ENCODE results near the gene UHRF1.
"Not testable (repeated sequence)": the region's sequence is repeated elsewhere in the genome, so short reads cannot be mapped to it uniquely, and the experiment has no call there.

Gene UHRF1

GRCh38 chr19:4923276-4923747 lies 14.0 kb downstream of the UHRF1 start:
- Histone ChIP-seq H3K4me3 (ENCODE audit: low read length) (no peak overlapping the region), H3K27ac (ENCODE audit: low read depth, low read length) (no peak overlapping the region), H3K4me1 (ENCODE audit: control insufficient read depth, insufficient read depth, low read length) (no peaks in the 10 kb centered on the region), H3K9ac (ENCODE audit: low read length) (no peak overlapping the region), H3K27me3 (ENCODE audit: control insufficient read depth, insufficient read depth, low read length) (no peaks in the 10 kb centered on the region), H3K36me3 (ENCODE audit: control insufficient read depth, insufficient read depth, low read length) (no peaks in the 10 kb centered on the region)

DNA sequence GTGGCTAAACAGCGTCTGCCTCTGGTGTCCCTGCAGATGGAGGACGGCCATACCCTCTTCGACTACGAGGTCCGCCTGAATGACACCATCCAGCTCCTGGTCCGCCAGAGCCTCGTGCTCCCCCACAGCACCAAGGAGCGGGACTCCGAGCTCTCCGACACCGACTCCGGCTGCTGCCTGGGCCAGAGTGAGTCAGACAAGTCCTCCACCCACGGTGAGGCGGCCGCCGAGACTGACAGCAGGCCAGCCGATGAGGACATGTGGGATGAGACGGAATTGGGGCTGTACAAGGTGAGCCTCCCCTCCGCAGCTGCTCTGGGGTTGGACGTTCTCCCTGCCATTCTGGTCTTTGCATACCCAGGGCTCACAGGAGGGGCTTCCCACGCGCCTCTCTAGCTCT lies 19.9 kb downstream of the UHRF1 start:
- Histone ChIP-seq H3K4me3 (ENCODE audit: low read length) (no peak overlapping the region), H3K4me1 (ENCODE audit: control insufficient read depth, insufficient read depth, low read length) (no peaks in the 10 kb centered on the region), H3K27ac (ENCODE audit: low read depth, low read length) (no peak overlapping the region), H3K9ac (ENCODE audit: low read length) (no peak overlapping the region), H3K36me3 (ENCODE audit: control insufficient read depth, insufficient read depth, low read length) (no peaks in the 10 kb centered on the region), H3K27me3 (ENCODE audit: control insufficient read depth, insufficient read depth, low read length) (no peaks in the 10 kb centered on the region)

DNA sequence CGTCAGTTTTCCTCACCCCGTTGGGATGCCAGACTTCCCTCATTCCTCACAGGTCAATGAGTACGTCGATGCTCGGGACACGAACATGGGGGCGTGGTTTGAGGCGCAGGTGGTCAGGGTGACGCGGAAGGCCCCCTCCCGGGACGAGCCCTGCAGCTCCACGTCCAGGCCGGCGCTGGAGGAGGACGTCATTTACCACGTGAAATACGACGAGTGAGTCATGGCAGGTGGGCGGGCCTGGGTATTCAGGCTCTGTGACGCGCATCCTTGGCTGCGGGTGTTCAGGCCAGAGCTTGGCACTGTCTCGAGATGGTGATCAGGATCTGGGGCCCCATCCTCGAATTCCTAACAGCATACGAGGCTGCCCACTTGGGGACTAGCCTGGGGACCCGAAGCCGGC lies 21.4 kb downstream of the UHRF1 start:
- no peak overlapping the region for H3K9ac ChIP-seq (ENCODE audit: low read length)
- no peaks in the 10 kb centered on the region for H3K4me1 ChIP-seq (ENCODE audit: control insufficient read depth, insufficient read depth, low read length)
- H3K27ac ChIP-seq (ENCODE audit: low read depth, low read length), result no peak overlapping the region
- H3K27me3 ChIP-seq (ENCODE audit: control insufficient read depth, insufficient read depth, low read length), result no peaks in the 10 kb centered on the region
- H3K36me3 ChIP-seq (ENCODE audit: control insufficient read depth, insufficient read depth, low read length), result no peaks in the 10 kb centered on the region
- no peak overlapping the region for H3K4me3 ChIP-seq (ENCODE audit: low read length)

- H3K9ac ChIP-seq (ENCODE audit: low read length), result no peak overlapping the region
- H3K27me3 ChIP-seq (ENCODE audit: control insufficient read depth, insufficient read depth, low read length), result no peaks in the 10 kb centered on the region
- H3K27ac ChIP-seq (ENCODE audit: low read depth, low read length), result no peak overlapping the region
- no peaks in the 10 kb centered on the region for H3K4me1 ChIP-seq (ENCODE audit: control insufficient read depth, insufficient read depth, low read length)
- no peak overlapping the region for H3K4me3 ChIP-seq (ENCODE audit: low read length)
- H3K36me3 ChIP-seq (ENCODE audit: control insufficient read depth, insufficient read depth, low read length), result no peaks in the 10 kb centered on the region
These were observed 23.4 kb downstream of the UHRF1 start for GRCh38 chr19:4932711-4933110.

- H3K27me3 ChIP-seq (ENCODE audit: control insufficient read depth, insufficient read depth, low read length), result no peaks in the 10 kb centered on the region
- no peak overlapping the region for H3K27ac ChIP-seq (ENCODE audit: low read depth, low read length)
- H3K4me3 ChIP-seq (ENCODE audit: low read length), result no peak overlapping the region
- no peaks in the 10 kb centered on the region for H3K36me3 ChIP-seq (ENCODE audit: control insufficient read depth, insufficient read depth, low read length)
- H3K4me1 ChIP-seq (ENCODE audit: control insufficient read depth, insufficient read depth, low read length), result no peaks in the 10 kb centered on the region
- H3K9ac ChIP-seq (ENCODE audit: low read length), result no peak overlapping the region
These were observed 24.2 kb downstream of the UHRF1 start for GRCh38 chr19:4933528-4933927.

- Histone ChIP-seq H3K9ac (ENCODE audit: low read length) (no peak overlapping the region), H3K4me3 (ENCODE audit: low read length) (no peak overlapping the region), H3K4me1 (ENCODE audit: control insufficient read depth, insufficient read depth, low read length) (no peaks in the 10 kb centered on the region), H3K27ac (ENCODE audit: low read depth, low read length) (no peak overlapping the region), H3K36me3 (ENCODE audit: control insufficient read depth, insufficient read depth, low read length) (no peaks in the 10 kb centered on the region), H3K27me3 (ENCODE audit: control insufficient read depth, insufficient read depth, low read length) (no peaks in the 10 kb centered on the region)
These were observed 26.1 kb downstream of the UHRF1 start for GRCh38 chr19:4935444-4935843.

- no peaks in the 10 kb centered on the region for H3K27me3 ChIP-seq (ENCODE audit: control insufficient read depth, insufficient read depth, low read length)
- H3K36me3 ChIP-seq (ENCODE audit: control insufficient read depth, insufficient read depth, low read length), result no peaks in the 10 kb centered on the region
- H3K9ac ChIP-seq (ENCODE audit: low read length), result no peak overlapping the region
- no peak overlapping the region for H3K4me3 ChIP-seq (ENCODE audit: low read length)
- no peaks in the 10 kb centered on the region for H3K4me1 ChIP-seq (ENCODE audit: control insufficient read depth, insufficient read depth, low read length)
- H3K27ac ChIP-seq (ENCODE audit: low read depth, low read length), result no peak overlapping the region
These were observed 27.8 kb downstream of the UHRF1 start for GRCh38 chr19:4937060-4937459.

DNA sequence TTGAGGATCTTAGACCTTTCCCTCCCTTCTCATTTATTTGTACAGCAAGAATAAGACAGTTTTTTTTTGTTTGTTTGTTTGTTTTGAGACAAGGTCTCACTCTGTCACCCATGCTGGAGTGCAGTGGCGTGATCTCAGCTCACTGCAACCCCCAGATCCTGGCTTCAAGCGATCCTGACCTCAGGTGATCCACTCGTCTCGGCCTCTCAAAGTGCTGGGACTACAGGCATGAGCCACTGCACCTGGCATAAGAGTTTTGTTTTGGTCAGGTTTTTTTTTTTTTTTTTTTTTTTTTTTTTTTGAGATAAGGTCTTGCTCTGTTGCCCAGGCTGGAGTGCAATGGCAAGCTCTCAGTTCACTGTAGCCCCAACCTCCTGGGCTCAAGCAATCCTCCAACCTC lies 29.2 kb downstream of the UHRF1 start:
- not testable (repeated sequence) for H3K36me3 ChIP-seq (ENCODE audit: control insufficient read depth, insufficient read depth, low read length); H3K9ac ChIP-seq (ENCODE audit: low read length); H3K4me1 ChIP-seq (ENCODE audit: control insufficient read depth, insufficient read depth, low read length); H3K27ac ChIP-seq (ENCODE audit: low read depth, low read length); H3K27me3 ChIP-seq (ENCODE audit: control insufficient read depth, insufficient read depth, low read length); H3K4me3 ChIP-seq (ENCODE audit: low read length)

GRCh38 chr19:4939466-4939865 lies 30.2 kb downstream of the UHRF1 start:
- Histone ChIP-seq H3K27ac (ENCODE audit: low read depth, low read length) (no peak overlapping the region), H3K9ac (ENCODE audit: low read length) (no peak overlapping the region), H3K27me3 (ENCODE audit: control insufficient read depth, insufficient read depth, low read length) (no peaks in the 10 kb centered on the region), H3K4me1 (ENCODE audit: control insufficient read depth, insufficient read depth, low read length) (no peaks in the 10 kb centered on the region), H3K36me3 (ENCODE audit: control insufficient read depth, insufficient read depth, low read length) (no peaks in the 10 kb centered on the region), H3K4me3 (ENCODE audit: low read length) (no peak overlapping the region)

- H3K4me1 ChIP-seq (ENCODE audit: control insufficient read depth, insufficient read depth, low read length); H3K36me3 ChIP-seq (ENCODE audit: control insufficient read depth, insufficient read depth, low read length); H3K4me3 ChIP-seq (ENCODE audit: low read length); H3K27me3 ChIP-seq (ENCODE audit: control insufficient read depth, insufficient read depth, low read length); H3K27ac ChIP-seq (ENCODE audit: low read depth, low read length); H3K9ac ChIP-seq (ENCODE audit: low read length): not testable (repeated sequence)
These were observed 32.4 kb downstream of the UHRF1 start for GRCh38 chr19:4941638-4942169.

- not testable (repeated sequence) for H3K27ac ChIP-seq (ENCODE audit: low read depth, low read length); H3K27me3 ChIP-seq (ENCODE audit: control insufficient read depth, insufficient read depth, low read length); H3K36me3 ChIP-seq (ENCODE audit: control insufficient read depth, insufficient read depth, low read length); H3K4me3 ChIP-seq (ENCODE audit: low read length); H3K4me1 ChIP-seq (ENCODE audit: control insufficient read depth, insufficient read depth, low read length); H3K9ac ChIP-seq (ENCODE audit: low read length)
These were observed 41.3 kb downstream of the UHRF1 start for GRCh38 chr19:4950650-4951049.

- Histone ChIP-seq H3K9ac (ENCODE audit: low read length) (no peak overlapping the region), H3K36me3 (ENCODE audit: control insufficient read depth, insufficient read depth, low read length) (no peaks in the 10 kb centered on the region), H3K4me1 (ENCODE audit: control insufficient read depth, insufficient read depth, low read length) (no peaks in the 10 kb centered on the region), H3K4me3 (ENCODE audit: low read length) (no peak overlapping the region), H3K27ac (ENCODE audit: low read depth, low read length) (no peak overlapping the region), H3K27me3 (ENCODE audit: control insufficient read depth, insufficient read depth, low read length) (no peaks in the 10 kb centered on the region)
These were observed 42.4 kb downstream of the UHRF1 start for GRCh38 chr19:4951656-4952055.

DNA sequence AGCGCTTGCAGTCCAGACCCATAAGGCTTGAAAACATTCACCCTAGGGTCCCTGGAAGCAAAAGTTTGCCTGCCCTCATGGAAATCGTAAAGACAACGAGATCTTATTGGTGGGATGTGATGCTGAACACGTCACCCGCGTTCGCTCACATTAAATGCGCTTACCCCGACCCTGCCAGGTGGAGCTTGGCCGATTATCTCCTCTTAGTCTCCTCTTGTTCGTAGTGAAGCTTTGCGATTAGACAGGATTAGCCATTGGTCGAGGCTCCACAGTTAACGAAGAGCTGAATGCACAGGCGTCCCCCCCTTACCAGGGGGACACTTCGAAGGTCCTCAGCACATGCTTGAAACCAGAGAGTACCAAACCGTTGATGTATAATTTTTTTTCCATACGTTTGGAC lies 43.6 kb downstream of the UHRF1 start:
- no peak overlapping the region for H3K9ac ChIP-seq (ENCODE audit: low read length)
- H3K4me1 ChIP-seq (ENCODE audit: control insufficient read depth, insufficient read depth, low read length), result no peaks in the 10 kb centered on the region
- no peak overlapping the region for H3K4me3 ChIP-seq (ENCODE audit: low read length)
- no peak overlapping the region for H3K27ac ChIP-seq (ENCODE audit: low read depth, low read length)
- H3K36me3 ChIP-seq (ENCODE audit: control insufficient read depth, insufficient read depth, low read length), result no peaks in the 10 kb centered on the region
- H3K27me3 ChIP-seq (ENCODE audit: control insufficient read depth, insufficient read depth, low read length), result no peaks in the 10 kb centered on the region

Measured in rectal smooth muscle tissue (tissue), 1 donor.